Kidney (tissue), 14 donors: ENCODE measurements around the gene GORASP1. TPM values are rescaled to one million over a fixed set of nuclear protein-coding genes. Genes with fewer than 3 reads are reported as not detected.

ENCODE experiments used
- DNase-seq, 5 donors: peaks; one replicate each; pipeline ENCODE4 v3.0.0-alpha.2; 2013 to 2020
- FAIRE-seq: peaks from 2 replicates; lab custom pipeline; 2012; peaks lifted over from hg19 to GRCh38; lab: Jason Lieb, UNC
- H3K27ac ChIP-seq, 2 donors: one replicate each; pipeline ENCODE4 v1.7.0; 2013; ENCODE audit warnings: low read depth in 2 of 2, low read length in 2 of 2, inconsistent platforms in 1 of 2
- H3K27me3 ChIP-seq: one replicate; pipeline ENCODE4 v1.7.1; 2013; ENCODE audit warnings: low read length, inconsistent platforms; ENCODE audit not compliant: control insufficient read depth, insufficient read depth
- H3K36me3 ChIP-seq, 3 donors: one replicate each; pipeline versions ENCODE4 v1.7.0 to v1.7.1; 2013; ENCODE audit warnings: low read length in 3 of 3, control low read depth in 1 of 3, inconsistent platforms in 1 of 3; ENCODE audit not compliant: insufficient read depth in 3 of 3, control insufficient read depth in 2 of 3
- H3K4me1 ChIP-seq, 3 donors: one replicate each; pipeline versions ENCODE4 v1.7.0 to v1.7.1; 2013; ENCODE audit warnings: low read length in 3 of 3, inconsistent platforms in 1 of 3, low read depth in 1 of 3; ENCODE audit not compliant: control insufficient read depth in 2 of 3, insufficient read depth in 2 of 3
- H3K4me3 ChIP-seq, 3 donors: one replicate each; pipeline versions ENCODE4 v1.7.0 to v1.8.1; 2013; ENCODE audit warnings: low read length in 3 of 3, control low read depth in 1 of 3, inconsistent platforms in 1 of 3
- H3K9ac ChIP-seq, 3 donors: one replicate each; pipeline versions ENCODE4 v1.7.0 to v1.7.1; 2013; ENCODE audit warnings: low read length in 3 of 3, control low read depth in 1 of 3, inconsistent platforms in 1 of 3
- H3K9me3 ChIP-seq, 3 donors: one replicate each; pipeline versions ENCODE4 v1.7.0 to v1.7.1; 2013; ENCODE audit warnings: low read length in 3 of 3, control low read depth in 1 of 3, inconsistent platforms in 1 of 3; ENCODE audit not compliant: control insufficient read depth in 2 of 3, insufficient read depth in 1 of 3
- intact Hi-C: fragments of 100-400 bp; cut with DNase I; formaldehyde crosslinking; loops from one replicate; pipeline ENCODE4 v1.11.1; 2022
- polyA plus RNA-seq: library from polyadenylated mRNA; stranded (reverse); fragments of 350-450 nt; fragmentation: Illumina TruSeq; extraction: RNeasy Lipid Tissue Mini Kit (QIAGEN cat#74804); gene quantifications from one replicate; pipeline ENCODE4 v1.2.3, GENCODE V29; 2014; ENCODE audit warnings: low read depth, low replicate concordance; ENCODE audit not compliant: insufficient read depth
- total RNA-seq: library from RNA; stranded (reverse); fragmentation: NEBNext Ultra II Directional; extraction: Animal tissue kit (Norgen Biotek cat#: 25700); gene quantifications from one replicate; pipeline ENCODE4 v1.2.1, GENCODE V29; 2021
- TF ChIP-seq, protein P1 (sequence below): IDR thresholded peaks from 3 replicates; pipeline ENCODE4 v1.5.1; 2012; ENCODE audit warnings: mild to moderate bottlenecking, moderate library complexity, borderline replicate concordance; ENCODE audit not compliant: insufficient read depth; ENCODE audit errors: extremely low read depth
- donor health status: control.
- donor health status: control.
- donor health status: control.
- donor health status: control.
- donor health status: control.
- donor health status: DM: yes; HTN: yes; CAD: no.
- donor health status: Normal renal cell carcinoma (clear cell type).

GORASP1 gene
- total and polyA plus RNA-seq, 2 donors from 2014 or later: 38.8 to 70.9 TPM

DNA sequence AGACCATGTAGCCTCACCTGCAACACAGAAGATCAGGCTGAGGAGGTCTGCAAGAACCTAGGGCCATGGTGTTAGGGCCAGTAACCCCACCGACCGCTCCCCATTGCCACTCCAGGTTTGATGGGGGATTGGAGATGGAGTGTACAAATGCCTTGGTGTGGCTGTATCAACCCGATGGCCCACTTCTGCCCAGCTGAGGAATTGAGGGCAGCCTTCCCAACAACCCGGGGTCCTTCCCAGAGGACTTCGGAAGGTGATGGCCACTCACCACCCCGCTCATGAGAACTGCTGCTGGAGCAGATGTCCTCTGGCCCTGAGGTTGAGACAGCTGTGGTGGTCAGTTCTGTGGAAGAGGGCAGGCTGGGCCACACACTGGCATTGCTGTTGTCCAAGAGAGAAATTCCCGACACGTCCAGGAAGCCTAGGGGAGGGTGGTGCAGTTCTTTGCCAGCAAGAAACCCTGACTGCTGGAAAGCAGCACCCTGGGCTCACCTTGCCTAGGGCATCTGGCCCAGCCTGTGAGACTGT, 8.9 kb downstream of the GORASP1 start:
- FAIRE-seq (no peak), DNase-seq (no peak)
- peaks cover 0 to 45% (median 45%) of the 10 kb centered on the region in 3 donors for H3K36me3 ChIP-seq
- H3K9me3 ChIP-seq: no peaks in the 10 kb centered on the region
- no peaks in the 10 kb centered on the region for H3K4me1 ChIP-seq
- no peak overlapping the region for H3K9ac ChIP-seq
- H3K27ac ChIP-seq: no peak overlapping the region
- TF ChIP-seq, protein P1, sequence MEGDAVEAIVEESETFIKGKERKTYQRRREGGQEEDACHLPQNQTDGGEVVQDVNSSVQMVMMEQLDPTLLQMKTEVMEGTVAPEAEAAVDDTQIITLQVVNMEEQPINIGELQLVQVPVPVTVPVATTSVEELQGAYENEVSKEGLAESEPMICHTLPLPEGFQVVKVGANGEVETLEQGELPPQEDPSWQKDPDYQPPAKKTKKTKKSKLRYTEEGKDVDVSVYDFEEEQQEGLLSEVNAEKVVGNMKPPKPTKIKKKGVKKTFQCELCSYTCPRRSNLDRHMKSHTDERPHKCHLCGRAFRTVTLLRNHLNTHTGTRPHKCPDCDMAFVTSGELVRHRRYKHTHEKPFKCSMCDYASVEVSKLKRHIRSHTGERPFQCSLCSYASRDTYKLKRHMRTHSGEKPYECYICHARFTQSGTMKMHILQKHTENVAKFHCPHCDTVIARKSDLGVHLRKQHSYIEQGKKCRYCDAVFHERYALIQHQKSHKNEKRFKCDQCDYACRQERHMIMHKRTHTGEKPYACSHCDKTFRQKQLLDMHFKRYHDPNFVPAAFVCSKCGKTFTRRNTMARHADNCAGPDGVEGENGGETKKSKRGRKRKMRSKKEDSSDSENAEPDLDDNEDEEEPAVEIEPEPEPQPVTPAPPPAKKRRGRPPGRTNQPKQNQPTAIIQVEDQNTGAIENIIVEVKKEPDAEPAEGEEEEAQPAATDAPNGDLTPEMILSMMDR: no peak
- intact Hi-C loops: no loop called here
- H3K4me3 ChIP-seq: no peak overlapping the region
- H3K27me3 ChIP-seq: no peaks in the 10 kb centered on the region

DNA sequence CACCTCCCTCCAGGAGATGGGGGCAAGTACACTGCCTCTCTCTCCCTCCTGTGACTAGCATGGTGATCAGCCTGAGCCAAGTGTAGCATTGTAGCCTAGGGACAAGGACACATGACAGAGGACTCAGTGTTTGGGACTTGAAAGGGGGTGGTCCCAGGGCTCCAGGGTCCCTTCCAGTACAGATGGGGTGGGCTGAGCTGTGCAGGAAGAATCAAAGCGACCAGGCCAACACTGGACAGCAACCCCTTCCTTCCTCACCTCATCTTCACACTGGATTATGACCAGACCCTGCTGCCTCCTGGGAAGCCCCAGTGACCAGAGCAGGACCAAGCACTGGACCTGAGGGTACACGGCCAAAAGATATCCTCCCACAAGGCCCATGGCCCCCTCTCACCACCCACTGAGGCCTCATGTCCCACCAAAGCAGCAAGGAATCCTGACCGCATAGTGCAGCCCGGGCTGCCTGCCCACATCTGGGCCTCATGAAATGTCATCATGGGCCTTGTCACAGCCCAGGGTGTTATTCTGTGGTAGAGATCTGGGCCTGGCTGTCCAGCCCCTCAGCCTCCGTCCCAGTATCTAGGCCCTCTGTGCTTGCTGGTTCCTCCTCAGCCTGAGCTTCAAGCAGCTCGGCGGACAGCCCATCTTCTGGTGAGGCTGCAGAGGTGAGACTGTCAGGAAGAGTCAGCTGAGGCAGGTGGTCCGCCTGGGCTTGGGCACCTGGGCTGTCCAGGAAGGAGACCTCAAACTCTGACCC, 9.5 kb downstream of the GORASP1 start:
- TF ChIP-seq, protein P1: no peak
- Histone ChIP-seq H3K4me3 (no peak overlapping the region), H3K36me3 (peaks cover 0 to 49% (median 45%) of the 10 kb centered on the region in 3 donors), H3K9me3 (no peaks in the 10 kb centered on the region), H3K9ac (no peak overlapping the region), H3K4me1 (no peaks in the 10 kb centered on the region), H3K27ac (no peak overlapping the region), H3K27me3 (no peaks in the 10 kb centered on the region)
- intact Hi-C loops: no loop called here
- DNase-seq (no peak), FAIRE-seq (no peak)

DNA sequence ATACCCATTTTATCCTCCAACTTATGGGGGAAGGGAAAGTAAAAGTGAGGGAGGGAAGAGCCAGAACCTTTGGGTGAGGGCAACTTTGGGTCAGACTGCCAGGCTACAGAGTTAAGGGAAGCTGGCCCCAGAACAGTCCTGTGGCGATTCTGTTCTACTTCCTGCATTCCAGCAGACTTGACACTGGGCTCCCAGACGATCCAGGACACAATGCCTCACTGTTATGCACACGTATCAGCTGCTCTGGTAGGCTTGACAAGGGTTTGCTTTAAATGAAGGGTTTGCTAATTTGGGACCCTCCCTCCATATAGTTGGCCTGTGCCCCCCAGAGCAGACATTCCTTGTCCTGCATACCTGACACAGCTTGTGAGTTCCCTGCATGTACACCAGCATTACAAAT, 10.7 kb downstream of the GORASP1 start:
- TF ChIP-seq, protein P1: no peak
- Histone ChIP-seq H3K9ac (no peak overlapping the region), H3K4me3 (no peak overlapping the region), H3K36me3 (peaks cover 5 to 48% (median 47%) of the 10 kb centered on the region in 3 donors), H3K9me3 (no peaks in the 10 kb centered on the region), H3K27me3 (no peaks in the 10 kb centered on the region), H3K27ac (no peak overlapping the region), H3K4me1 (no peaks in the 10 kb centered on the region)
- no peak for FAIRE-seq
- intact Hi-C loops: no loop called here
- DNase-seq: no peak
